NCI-H1436 (cell line): ENCODE data around the gene GSN.

Source experiments
- DNase-seq: peaks from one replicate; lab custom pipeline; 2025; lab: John Stamatoyannopoulos, UW

The GSN gene

GRCh38 chr9:121323449-121324151, 55.6 kb downstream of the GSN start:
- DNase-seq = no peak

GRCh38 chr9:121324316-121324715, 56.4 kb downstream of the GSN start:
- no peak for DNase-seq

- DNase-seq = no peak
These were observed 56.8 kb downstream of the GSN start for GRCh38 chr9:121324755-121325154.

GRCh38 chr9:121325387-121325786, 57.4 kb downstream of the GSN start:
- no peak for DNase-seq

- no peak for DNase-seq
These were observed 58.3 kb downstream of the GSN start for GRCh38 chr9:121326130-121326838.

GRCh38 chr9:121326901-121327613, 59.1 kb downstream of the GSN start:
- no peak for DNase-seq

- DNase-seq = no peak
These were observed 60.5 kb downstream of the GSN start for GRCh38 chr9:121328476-121328875.

- no peak for DNase-seq
These were observed 61.1 kb downstream of the GSN start for GRCh38 chr9:121328876-121329681.

- no peak for DNase-seq
These were observed 63.6 kb downstream of the GSN start for GRCh38 chr9:121331549-121331948.

- no peak for DNase-seq
These were observed 64.2 kb downstream of the GSN start for GRCh38 chr9:121331992-121332685.

- no peak for DNase-seq
These were observed 66.2 kb downstream of the GSN start for GRCh38 chr9:121333950-121334773.

GRCh38 chr9:121336665-121337064, 68.7 kb downstream of the GSN start:
- DNase-seq = no peak

GRCh38 chr9:121339437-121339836, 71.5 kb downstream of the GSN start:
- no peak for DNase-seq

GRCh38 chr9:121340676-121341392, 72.9 kb downstream of the GSN start:
- no peak for DNase-seq

GRCh38 chr9:121344184-121344583, 76.2 kb downstream of the GSN start:
- DNase-seq = peak; percentile 10

- no peak for DNase-seq
These were observed 77.1 kb downstream of the GSN start for GRCh38 chr9:121345070-121345469.

- no peak for DNase-seq
These were observed 80.3 kb downstream of the GSN start for GRCh38 chr9:121348221-121348620.

GRCh38 chr9:121349009-121349408, 81.0 kb downstream of the GSN start:
- DNase-seq = no peak

GRCh38 chr9:121350036-121350435, 82.1 kb downstream of the GSN start:
- DNase-seq = no peak

- DNase-seq = no peak
These were observed 83.1 kb downstream of the GSN start for GRCh38 chr9:121350993-121351561.
